HL-60 (cell line): Measurements from ENCODE around the gene EFCAB8.

Experiments
- GABPA ChIP-seq: IDR thresholded peaks from 2 replicates; pipeline ENCODE4 v1.6.1; 2012; ENCODE audit warnings: low read depth
- POLR2AphosphoS5 ChIP-seq: IDR thresholded peaks from 2 replicates; pipeline ENCODE4 v1.6.1; 2012; ENCODE audit warnings: low read depth
- SPI1 ChIP-seq: IDR thresholded peaks from 2 replicates; pipeline ENCODE4 v1.6.1; 2012; ENCODE audit warnings: low read depth, mild to moderate bottlenecking, borderline replicate concordance
- TF ChIP-seq, protein P1 (sequence below): IDR thresholded peaks from one replicate; pipeline ENCODE4 v1.5.1; 2011; ENCODE audit warnings: low read length, control low read depth, inconsistent platforms; ENCODE audit not compliant: insufficient read depth
- TF ChIP-seq, protein P2 (sequence below): IDR thresholded peaks from 2 replicates; pipeline ENCODE4 v1.6.1; 2012; ENCODE audit warnings: low read depth; ENCODE audit not compliant: insufficient replicate concordance

DNA sequence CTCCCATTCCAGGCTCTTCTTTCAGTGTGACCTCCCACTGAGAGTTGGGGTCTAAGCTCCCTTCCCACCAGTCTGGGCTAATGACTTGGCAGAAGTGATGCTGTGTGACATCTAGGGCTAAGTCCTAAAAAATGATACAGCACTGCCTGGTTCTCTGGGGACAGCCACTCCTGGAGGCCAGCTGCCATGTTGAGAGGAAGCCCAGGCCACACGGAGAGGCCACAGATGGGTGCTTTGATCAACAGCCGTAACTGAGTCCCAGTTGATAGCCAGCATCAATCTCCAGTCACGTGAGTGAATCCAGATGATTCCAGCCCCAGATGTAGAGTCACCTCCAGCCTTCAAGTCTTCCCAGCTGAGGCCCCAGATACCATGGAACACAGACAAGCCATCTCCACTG is 131.7 kb downstream of the EFCAB8 start:
- TF ChIP-seq, protein P1, sequence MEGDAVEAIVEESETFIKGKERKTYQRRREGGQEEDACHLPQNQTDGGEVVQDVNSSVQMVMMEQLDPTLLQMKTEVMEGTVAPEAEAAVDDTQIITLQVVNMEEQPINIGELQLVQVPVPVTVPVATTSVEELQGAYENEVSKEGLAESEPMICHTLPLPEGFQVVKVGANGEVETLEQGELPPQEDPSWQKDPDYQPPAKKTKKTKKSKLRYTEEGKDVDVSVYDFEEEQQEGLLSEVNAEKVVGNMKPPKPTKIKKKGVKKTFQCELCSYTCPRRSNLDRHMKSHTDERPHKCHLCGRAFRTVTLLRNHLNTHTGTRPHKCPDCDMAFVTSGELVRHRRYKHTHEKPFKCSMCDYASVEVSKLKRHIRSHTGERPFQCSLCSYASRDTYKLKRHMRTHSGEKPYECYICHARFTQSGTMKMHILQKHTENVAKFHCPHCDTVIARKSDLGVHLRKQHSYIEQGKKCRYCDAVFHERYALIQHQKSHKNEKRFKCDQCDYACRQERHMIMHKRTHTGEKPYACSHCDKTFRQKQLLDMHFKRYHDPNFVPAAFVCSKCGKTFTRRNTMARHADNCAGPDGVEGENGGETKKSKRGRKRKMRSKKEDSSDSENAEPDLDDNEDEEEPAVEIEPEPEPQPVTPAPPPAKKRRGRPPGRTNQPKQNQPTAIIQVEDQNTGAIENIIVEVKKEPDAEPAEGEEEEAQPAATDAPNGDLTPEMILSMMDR, result no peak
- no peak for TF ChIP-seq POLR2AphosphoS5
- TF ChIP-seq GABPA, result no peak
- no peak for TF ChIP-seq SPI1
- TF ChIP-seq, protein P2, sequence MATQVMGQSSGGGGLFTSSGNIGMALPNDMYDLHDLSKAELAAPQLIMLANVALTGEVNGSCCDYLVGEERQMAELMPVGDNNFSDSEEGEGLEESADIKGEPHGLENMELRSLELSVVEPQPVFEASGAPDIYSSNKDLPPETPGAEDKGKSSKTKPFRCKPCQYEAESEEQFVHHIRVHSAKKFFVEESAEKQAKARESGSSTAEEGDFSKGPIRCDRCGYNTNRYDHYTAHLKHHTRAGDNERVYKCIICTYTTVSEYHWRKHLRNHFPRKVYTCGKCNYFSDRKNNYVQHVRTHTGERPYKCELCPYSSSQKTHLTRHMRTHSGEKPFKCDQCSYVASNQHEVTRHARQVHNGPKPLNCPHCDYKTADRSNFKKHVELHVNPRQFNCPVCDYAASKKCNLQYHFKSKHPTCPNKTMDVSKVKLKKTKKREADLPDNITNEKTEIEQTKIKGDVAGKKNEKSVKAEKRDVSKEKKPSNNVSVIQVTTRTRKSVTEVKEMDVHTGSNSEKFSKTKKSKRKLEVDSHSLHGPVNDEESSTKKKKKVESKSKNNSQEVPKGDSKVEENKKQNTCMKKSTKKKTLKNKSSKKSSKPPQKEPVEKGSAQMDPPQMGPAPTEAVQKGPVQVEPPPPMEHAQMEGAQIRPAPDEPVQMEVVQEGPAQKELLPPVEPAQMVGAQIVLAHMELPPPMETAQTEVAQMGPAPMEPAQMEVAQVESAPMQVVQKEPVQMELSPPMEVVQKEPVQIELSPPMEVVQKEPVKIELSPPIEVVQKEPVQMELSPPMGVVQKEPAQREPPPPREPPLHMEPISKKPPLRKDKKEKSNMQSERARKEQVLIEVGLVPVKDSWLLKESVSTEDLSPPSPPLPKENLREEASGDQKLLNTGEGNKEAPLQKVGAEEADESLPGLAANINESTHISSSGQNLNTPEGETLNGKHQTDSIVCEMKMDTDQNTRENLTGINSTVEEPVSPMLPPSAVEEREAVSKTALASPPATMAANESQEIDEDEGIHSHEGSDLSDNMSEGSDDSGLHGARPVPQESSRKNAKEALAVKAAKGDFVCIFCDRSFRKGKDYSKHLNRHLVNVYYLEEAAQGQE, result no peak
